HG03571 (cell line): ENCODE results near the gene SLC2A13.
"Not testable (repeated sequence)": the region's sequence is repeated elsewhere in the genome, so short reads cannot be mapped to it uniquely, and the experiment has no call there.

Experiments
- ATAC-seq: cut with Tn5 transposase; IDR thresholded peaks from one replicate; pipeline ENCODE4 v1.9.1; 2021; ENCODE audit not compliant: unreplicated experiment

SLC2A13 gene

GRCh38 chr12:39878753-39879152, 227.1 kb downstream of the SLC2A13 start:
- no peak for ATAC-seq

- no peak for ATAC-seq
Measured at GRCh38 chr12:39875721-39876120, 230.2 kb downstream of the SLC2A13 start.

GRCh38 chr12:39874785-39875184, 231.1 kb downstream of the SLC2A13 start:
- no peak for ATAC-seq

DNA sequence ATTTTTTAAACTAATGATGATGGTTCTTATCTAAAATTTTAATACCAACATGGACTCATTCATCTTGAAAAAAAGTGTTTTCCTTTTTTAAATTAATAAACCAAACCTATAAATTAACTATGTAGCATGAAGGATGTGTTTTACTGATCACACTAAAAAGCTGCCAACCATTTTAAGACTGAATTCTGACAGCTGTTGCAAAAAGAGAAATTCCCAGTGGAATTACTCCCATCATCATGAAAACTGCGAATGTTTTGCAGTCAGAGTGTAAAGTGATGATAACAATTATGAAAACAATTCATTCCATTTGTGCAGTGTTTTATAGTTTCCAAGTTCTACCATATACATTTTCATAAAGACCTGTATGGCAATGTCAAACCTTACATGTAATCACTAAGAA, 232.8 kb downstream of the SLC2A13 start:
- no peak for ATAC-seq

GRCh38 chr12:39872425-39872824, 233.5 kb downstream of the SLC2A13 start:
- no peak for ATAC-seq

GRCh38 chr12:39868328-39868725, 237.6 kb downstream of the SLC2A13 start:
- no peak for ATAC-seq

DNA sequence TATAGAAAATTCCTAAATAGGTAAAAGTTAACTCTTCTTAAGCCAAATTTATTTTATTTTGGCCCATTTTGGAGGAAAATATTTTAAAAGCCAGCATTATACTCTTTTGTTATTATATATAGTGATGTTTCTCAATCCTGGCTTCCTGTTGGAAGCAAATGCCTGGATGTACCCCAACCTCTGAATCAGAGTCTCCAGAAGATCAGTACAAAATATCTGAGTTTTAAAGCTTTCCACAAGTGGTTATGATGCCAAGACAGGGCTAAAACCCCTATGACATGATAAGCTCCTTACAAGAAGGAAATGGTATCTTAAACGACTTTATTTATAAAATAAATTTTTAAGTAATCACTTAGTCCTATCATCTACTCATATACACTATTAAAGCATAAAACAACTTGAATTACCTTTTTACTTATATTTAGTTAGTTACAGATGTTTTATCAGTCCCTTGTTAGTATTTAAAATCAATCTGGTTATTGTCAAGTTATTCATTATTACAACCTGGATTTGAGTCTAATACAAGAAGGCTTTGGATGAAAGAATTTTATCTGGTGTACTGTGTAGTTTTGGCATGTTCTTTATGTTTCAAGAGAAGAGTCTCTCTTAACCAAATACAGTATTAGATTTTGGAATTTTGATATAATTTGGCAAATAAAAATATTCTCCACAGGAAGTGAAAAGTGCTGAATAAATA, 238.1 kb downstream of the SLC2A13 start:
- no peak for ATAC-seq

GRCh38 chr12:39866135-39866534, 239.7 kb downstream of the SLC2A13 start:
- ATAC-seq = no peak

DNA sequence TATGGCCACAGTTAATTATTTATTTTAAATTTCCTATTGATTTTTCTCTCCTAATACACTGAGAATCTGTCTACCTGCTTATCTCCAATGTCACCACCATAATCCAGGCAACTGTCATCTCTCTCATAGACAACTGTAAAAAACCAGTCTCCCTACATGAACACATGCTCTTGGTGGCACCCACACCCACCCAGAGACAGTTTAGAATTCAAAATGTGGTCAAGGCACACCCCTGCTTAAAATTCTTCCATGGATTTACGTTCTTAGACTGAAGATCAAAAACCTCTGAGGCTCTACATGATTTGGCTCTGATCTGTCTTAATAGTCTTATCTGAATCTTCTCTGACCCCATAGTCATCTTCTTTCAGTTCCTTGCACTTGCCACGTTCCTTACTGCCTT, 245.2 kb downstream of the SLC2A13 start:
- no peak for ATAC-seq

DNA sequence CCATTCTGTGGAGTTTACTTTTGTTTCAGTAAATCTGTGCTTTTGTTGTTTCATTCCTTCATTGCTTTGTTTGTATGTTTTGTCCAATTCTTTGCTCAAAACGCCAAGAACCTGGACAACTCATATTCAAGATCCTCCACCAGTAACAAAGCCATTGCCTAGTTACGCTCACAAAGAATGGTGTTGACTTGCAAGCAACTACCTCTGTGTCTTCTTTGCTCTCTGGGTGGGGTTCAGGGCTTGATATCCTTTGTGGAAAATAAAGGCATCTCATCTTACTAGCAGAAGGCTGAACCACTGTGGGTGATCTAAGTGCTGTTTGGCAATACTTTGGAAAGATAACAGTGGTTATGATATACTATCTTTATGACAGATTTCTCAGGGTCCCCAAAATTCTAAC, 252.9 kb downstream of the SLC2A13 start:
- no peak for ATAC-seq

- no peak for ATAC-seq
Measured at GRCh38 chr12:39852346-39852745, 253.5 kb downstream of the SLC2A13 start.

DNA sequence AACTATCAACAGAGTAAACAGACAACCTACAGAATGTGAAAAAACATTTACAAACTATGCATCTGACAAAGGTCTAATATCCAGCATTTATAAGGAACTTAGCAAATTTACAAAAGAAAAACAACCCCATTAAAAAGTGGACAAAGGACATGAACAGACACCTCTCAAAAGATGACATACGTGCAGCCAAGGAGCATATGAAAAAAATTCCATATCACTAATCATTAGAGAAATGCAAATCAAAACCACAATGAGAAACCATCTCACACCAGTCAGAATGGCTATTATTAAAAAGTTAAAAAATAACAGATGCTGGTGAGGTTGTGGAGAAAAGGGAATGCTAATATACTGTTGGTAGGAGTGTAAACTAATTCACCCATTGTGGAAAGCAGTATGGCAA, 257.7 kb downstream of the SLC2A13 start:
- ATAC-seq = not testable (repeated sequence)

GRCh38 chr12:39846971-39847650, 258.8 kb downstream of the SLC2A13 start:
- ATAC-seq = peak; percentile 77

GRCh38 chr12:39846304-39846703, 259.6 kb downstream of the SLC2A13 start:
- ATAC-seq = no peak

DNA sequence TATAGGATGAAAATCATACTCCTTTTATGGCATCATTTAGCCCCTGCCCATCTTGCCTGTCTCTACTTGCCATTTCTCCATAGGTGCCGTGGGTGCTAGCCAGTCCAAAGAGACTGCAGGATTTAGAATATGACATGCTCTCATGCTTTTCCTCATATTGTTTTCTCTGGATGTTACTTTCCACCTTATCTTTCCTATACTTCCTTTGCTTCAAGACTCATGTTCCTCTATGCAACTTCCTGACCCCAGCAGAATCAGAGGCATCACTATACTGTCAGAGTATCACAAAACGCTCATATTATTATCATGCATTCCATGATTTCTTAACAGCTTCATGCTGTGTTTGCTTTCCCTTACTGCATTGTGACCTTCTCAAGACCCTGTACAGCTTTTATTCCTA, 265.5 kb downstream of the SLC2A13 start:
- ATAC-seq = no peak

- ATAC-seq = no peak
Measured at GRCh38 chr12:39839072-39839471, 266.8 kb downstream of the SLC2A13 start.

- ATAC-seq = peak; percentile 78
Measured at GRCh38 chr12:39835517-39836489, 270.1 kb downstream of the SLC2A13 start.

DNA sequence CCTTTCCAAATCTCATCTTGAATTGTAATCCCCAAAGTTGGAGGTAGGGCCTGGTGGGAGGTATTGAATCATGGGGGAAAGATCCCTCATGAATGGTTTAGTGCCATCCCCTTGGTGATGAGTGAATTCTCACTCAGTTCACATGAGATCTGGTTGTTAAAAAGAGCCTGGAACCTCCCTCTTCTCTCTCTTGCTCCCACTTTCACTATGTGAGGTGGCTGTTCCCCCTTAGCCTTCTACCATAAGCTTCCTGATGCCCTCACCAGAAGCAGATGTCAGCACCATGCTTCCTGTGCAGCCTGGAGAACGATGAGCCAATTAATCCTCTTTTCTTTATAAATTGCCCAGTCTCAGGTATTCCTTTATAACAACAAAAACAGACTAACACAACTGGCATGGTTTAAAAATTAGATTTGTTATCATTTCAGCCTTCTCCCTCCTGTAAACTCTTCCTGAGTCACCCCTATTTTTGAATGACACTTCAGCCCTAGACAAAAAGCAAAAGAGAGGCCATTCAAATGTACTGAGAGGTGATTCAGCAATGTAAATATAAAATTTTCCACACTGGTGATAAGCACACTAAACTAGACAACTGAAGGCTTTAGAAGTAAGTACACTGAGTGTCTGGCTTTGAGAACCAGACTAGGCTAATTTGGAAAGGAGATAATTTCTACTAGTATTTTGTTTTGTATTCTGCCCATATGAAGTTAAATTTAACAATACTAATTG, 274.1 kb downstream of the SLC2A13 start:
- no peak for ATAC-seq

GRCh38 chr12:39830852-39831520, 274.9 kb downstream of the SLC2A13 start:
- ATAC-seq = no peak

GRCh38 chr12:39830171-39830570, 275.7 kb downstream of the SLC2A13 start:
- no peak for ATAC-seq
